GM12872 (cell line): ENCODE data around the gene SCD5.

ENCODE experiments used
- TF ChIP-seq, protein P1 (sequence below): IDR thresholded peaks from 3 replicates; pipeline ENCODE4 v1.5.1; 2011; ENCODE audit warnings: low read depth, mild to moderate bottlenecking, low read length, moderate library complexity; ENCODE audit not compliant: insufficient read depth

SCD5 gene

DNA sequence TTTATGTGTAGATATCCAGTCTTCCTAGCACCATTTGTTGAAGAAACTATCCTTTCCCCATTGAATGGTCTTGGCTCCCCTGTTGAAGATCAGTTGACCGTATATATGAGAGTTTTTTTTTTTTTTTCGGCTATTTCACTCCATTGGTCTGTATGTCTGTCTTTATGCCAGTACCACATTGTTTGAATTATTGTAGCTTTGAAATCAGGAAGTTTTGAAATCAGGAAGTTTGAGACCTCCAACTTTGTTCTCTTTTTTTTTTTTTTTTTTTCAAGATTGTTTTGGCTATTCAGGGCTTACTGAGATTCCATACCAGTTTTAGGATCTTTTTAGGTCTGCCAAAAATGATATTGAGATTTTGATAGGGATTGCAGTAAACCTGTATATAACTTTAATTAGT lies 4.3 kb upstream of the SCD5 start:
- TF ChIP-seq, protein P1, sequence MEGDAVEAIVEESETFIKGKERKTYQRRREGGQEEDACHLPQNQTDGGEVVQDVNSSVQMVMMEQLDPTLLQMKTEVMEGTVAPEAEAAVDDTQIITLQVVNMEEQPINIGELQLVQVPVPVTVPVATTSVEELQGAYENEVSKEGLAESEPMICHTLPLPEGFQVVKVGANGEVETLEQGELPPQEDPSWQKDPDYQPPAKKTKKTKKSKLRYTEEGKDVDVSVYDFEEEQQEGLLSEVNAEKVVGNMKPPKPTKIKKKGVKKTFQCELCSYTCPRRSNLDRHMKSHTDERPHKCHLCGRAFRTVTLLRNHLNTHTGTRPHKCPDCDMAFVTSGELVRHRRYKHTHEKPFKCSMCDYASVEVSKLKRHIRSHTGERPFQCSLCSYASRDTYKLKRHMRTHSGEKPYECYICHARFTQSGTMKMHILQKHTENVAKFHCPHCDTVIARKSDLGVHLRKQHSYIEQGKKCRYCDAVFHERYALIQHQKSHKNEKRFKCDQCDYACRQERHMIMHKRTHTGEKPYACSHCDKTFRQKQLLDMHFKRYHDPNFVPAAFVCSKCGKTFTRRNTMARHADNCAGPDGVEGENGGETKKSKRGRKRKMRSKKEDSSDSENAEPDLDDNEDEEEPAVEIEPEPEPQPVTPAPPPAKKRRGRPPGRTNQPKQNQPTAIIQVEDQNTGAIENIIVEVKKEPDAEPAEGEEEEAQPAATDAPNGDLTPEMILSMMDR: no peak

DNA sequence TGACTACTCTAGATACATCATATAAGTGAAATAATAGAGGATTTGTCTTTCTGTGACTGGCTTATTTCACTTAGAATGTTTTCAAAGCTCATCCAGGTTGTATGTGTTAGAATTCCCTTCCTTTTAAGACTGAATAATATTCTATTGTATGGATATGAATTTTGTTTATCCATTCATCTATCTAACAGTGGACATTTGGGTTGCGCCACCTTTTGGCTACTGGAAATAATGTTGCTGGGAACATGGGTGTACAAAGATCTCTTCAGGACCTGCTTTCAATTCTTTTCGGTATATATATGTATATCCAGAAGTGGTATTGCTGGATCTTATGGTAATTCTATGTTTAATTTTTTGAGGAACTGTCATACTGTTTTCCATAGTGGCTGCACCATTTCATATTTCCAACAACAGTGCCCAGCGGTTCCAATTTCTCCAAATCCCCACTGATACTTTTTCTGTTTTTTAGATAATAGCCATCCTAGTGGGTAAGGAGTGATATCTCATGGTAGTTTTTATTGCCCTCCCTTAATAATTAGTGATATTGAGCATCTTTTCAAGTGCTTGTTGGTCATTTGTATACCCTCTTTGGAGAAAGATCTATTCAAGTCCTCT lies 3.4 kb upstream of the SCD5 start:
- TF ChIP-seq, protein P1: peak; percentile 30; the same call in 1 of the 3 replicates

DNA sequence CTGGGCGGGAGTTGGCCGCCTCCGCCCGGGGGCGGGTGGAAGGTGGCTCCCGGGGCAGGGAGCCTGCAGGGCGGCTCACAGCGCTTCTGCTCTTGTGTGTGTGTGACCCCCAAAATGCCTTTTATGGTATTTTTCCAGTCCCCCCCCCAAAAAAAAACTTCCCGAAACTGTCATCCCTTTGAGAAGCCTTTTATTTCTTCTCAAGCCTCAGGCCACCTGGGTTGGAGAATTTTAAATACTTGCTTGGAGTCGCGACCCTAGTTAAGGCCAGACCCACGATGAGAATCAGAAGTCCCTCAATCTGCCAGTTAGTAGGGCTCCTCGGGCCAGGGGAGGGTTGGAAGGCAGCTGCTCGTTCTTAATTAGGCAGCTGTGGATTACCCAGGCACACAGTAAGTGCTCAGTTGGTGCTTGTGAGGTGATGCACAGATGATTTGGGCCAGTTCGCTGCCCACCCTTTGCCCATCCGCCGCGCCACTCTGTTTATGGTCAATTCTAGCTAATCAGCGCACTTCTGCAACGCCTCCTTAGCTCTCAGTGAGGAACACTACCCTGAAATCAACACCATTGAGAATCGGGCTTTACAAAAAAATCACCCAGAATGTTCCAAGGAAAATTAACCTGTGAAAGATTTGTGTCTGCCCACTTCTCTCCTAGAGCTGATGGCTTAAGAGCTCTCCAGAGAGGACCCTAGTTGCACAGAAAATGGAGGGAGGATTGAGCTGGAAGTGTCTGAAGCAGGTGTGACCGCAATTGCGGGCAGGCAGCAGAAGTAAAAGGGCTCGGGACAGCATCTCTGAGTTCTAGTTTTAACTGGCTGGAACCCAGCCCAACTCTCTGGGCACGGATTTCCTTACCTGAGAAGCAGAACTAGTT lies 648 bp upstream of the SCD5 start:
- TF ChIP-seq, protein P1: no peak

DNA sequence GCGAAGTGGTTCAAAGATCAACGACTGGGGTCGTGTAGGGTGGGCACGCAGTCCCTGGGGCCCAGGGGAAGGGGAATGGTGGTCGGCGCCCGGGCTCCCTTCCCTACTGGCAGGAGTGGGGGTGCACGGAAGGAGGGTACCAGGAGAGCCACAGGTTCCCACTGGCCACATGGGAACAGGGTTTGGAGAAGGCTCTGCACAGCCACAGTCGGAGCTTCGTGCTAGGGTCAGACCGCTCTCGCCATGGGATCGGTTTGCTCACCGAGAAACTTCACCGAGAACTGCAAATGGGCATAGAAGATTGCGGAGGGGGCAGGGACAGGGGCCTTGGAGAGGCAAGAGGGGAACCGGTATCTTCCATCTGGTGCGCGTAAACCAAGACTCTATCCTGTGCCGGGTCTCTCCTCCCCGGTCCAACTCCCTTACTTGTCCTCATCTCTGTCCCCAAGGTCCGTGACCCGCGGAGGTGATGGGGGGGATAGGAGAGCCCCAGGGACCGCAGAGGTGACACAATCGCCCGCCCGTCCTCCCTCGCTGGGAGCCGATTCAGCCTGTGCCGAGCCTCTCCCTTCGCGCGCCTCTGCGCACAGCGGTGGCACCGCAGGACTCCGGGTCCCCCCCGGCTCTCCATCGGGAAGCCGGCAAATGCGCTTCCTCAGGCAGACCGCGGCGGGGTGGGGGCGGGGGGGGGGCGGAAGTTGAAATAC lies 1.0 kb downstream of the SCD5 start:
- TF ChIP-seq, protein P1: no peak

DNA sequence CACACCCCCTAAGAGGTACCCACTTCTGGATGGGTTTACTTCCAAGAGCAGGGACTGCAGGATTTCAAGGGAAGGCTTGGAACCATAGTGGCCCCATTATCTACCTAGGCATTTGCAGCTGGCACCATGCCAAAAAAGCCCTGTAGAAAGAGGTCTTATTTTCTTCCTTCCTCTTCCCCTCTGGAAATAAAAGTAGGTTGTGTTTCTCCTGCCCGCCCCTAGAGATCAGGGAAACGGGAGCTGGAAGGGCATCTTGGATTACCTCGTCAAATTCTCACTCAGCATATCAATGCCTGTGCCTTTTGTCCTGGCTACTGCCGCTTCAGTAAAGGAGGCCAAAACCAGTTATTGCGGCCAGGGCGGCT lies 1.6 kb downstream of the SCD5 start:
- TF ChIP-seq, protein P1: no peak

DNA sequence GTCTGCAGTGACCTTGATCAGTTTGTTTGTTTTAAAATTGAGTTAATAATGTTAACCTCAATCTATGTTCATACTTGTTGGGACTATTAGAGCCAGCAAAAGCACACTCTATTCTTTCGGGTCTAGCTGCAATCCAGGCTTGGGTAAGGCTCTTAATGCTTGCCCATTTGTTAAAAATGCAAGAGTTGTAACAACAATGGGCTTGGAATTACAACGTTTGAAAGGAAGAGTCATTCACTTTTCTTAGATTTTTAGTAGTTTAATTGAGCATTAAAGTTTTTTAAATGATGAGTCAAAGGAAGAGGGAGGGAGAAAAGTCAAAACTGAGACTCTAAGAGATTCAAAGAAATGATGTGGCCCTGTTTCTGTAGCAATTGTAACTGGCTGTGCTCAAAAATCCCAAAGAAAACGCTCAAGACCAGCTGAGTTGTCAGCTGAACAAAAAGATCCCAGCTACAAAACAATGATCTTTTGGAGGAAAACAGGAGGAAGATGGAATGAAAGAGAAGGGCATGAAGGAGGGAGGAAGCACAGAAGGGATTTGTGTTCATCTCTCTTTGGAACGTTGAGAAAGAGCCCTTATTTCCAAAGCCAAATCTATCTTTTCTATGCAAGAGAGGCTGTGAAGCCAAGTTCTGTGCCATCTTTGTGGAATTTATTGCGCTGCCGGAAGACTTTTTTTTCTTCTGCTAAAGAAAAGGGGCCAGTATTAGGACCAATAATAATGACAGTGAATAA lies 5.5 kb downstream of the SCD5 start:
- TF ChIP-seq, protein P1: no peak

DNA sequence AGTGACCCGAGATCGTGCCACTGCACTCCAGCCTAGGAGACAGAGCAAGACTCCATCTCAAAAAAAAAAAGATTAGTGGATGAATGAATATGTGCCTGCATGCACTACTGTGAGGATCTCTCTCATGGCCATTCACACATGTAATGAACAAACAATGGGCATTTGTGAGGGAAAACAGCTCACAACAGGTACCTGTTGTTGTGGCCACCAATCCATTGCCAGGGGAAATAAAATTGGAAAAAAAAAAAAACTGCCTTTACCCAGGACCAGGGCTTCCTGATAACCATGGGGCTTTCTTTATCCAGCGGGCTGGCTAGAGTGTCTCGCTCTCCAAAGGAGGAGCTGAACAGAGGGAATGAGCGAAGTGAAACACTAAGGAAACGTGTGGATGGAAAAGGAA lies 7.4 kb downstream of the SCD5 start:
- TF ChIP-seq, protein P1: no peak
